HG03460 (cell line): ENCODE data around the gene TMC7.

ENCODE experiments used
- ATAC-seq: cut with Tn5 transposase; IDR thresholded peaks from one replicate; pipeline ENCODE4 v1.9.1; 2021; ENCODE audit not compliant: unreplicated experiment

The TMC7 gene

GRCh38 chr16:19112099-19112407, 128.3 kb downstream of the TMC7 start:
- ATAC-seq = no peak
